ENCODE results near the gene PLP1. TPM values are rescaled to one million over a fixed set of nuclear protein-coding genes. Genes with fewer than 3 reads are reported as not detected.

The PLP1 gene
- total RNA-seq, 2 donors from 2014 or later: 2.9 to 77.5 TPM

- no peak overlapping the region for H3K4me3 ChIP-seq
- intact Hi-C loops (cut with DNase I): no loop called here
- TF ChIP-seq POLR2AphosphoS5 (IDR thresholded peaks at IDR 0.05) (no peak), POLR2A (IDR thresholded peaks at IDR 0.05) (no peak), CTCF (IDR thresholded peaks at IDR 0.05) (no peak)
Observed at GRCh38 chrX:103741879-103742278, 34.8 kb upstream of the PLP1 start.

GRCh38 chrX:103742339-103742738 is 34.3 kb upstream of the PLP1 start:
- Histone ChIP-seq H3K9me3 (no peaks in the 10 kb centered on the region), H3K36me3 (no peaks in the 10 kb centered on the region), H3K27me3 (replicated peaks; ENCODE audit: insufficient read depth) (no peaks in the 10 kb centered on the region), H3K4me3 (no peak overlapping the region), H3K27ac (no peak overlapping the region), H3K4me1 (replicated peaks) (no peaks in the 10 kb centered on the region)
- no peak for TF ChIP-seq POLR2A (IDR thresholded peaks at IDR 0.05)
- no peak for TF ChIP-seq POLR2AphosphoS5 (IDR thresholded peaks at IDR 0.05)
- no peak for TF ChIP-seq CTCF (IDR thresholded peaks at IDR 0.05)
- 73% methylated on average over 6 of the region's 6 CpGs for WGBS
- intact Hi-C loops (cut with DNase I): no loop called here
- DNase-seq (ENCODE audit: low spot score): no peak

More at GRCh38 chrX:103741879-103742278, 34.8 kb upstream of the PLP1 start:
- Histone ChIP-seq H3K36me3 (no peaks in the 10 kb centered on the region), H3K9me3 (no peaks in the 10 kb centered on the region), H3K27me3 (replicated peaks; ENCODE audit: insufficient read depth) (no peaks in the 10 kb centered on the region), H3K4me1 (replicated peaks) (no peaks in the 10 kb centered on the region), H3K27ac (no peak overlapping the region)
- DNase-seq (ENCODE audit: low spot score): no peak
- 91% methylated on average over 1 of the region's 1 CpG for WGBS

DNA sequence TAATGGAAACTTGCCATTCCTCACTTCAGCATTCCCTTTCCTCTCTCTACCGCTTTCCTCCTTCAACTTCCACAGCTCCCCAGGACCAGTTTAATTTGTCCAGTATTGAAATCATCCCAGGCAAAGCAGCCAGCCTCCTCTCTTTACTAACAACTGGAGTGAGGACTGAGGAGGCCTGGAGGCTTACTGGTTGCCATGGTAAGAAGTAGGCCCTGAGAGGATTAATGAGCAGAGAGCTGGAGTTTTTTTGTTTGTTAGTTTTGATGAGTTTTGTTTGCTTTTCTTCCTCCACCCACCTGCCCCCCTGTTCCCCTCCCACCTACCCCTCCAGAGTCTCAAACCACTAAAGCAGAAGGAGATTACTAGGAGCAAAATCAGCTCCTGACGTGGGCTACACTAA is 29.5 kb upstream of the PLP1 start:
- intact Hi-C loops (cut with DNase I): no loop called here
- DNase-seq (ENCODE audit: low spot score): no peak
- no peak for TF ChIP-seq POLR2AphosphoS5 (IDR thresholded peaks at IDR 0.05)
- no peak for TF ChIP-seq CTCF (IDR thresholded peaks at IDR 0.05)
- TF ChIP-seq POLR2A (IDR thresholded peaks at IDR 0.05): no peak
- 89% methylated on average over 2 of the region's 2 CpGs for WGBS
- Histone ChIP-seq H3K9me3 (no peaks in the 10 kb centered on the region), H3K27ac (no peak overlapping the region), H3K4me3 (no peak overlapping the region), H3K4me1 (replicated peaks) (no peaks in the 10 kb centered on the region), H3K27me3 (replicated peaks; ENCODE audit: insufficient read depth) (no peaks in the 10 kb centered on the region), H3K36me3 (no peaks in the 10 kb centered on the region)

DNA sequence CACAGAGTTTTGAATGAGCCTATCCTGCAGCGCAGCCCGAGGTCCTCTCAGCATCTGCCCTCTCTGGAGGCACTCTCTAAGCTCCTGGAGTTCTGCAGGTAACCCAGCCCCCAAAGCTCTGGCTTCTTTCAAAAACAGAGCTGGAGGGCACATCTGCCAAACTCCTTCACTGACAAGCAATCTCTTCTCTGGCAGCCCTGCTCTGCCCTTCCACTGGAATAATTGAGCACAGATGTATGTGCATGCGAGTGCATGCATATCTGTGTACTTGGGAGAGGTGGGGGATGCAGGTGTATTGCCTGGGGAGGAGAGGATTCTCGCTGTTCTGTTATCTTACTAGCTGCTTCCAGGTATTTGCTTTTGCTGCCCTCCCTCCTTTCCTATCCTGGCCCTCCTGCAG is 22.2 kb upstream of the PLP1 start:
- Histone ChIP-seq H3K9me3 (no peaks in the 10 kb centered on the region), H3K27me3 (replicated peaks; ENCODE audit: insufficient read depth) (no peaks in the 10 kb centered on the region), H3K36me3 (no peaks in the 10 kb centered on the region), H3K4me1 (replicated peaks) (no peaks in the 10 kb centered on the region), H3K27ac (no peak overlapping the region), H3K4me3 (no peak overlapping the region)
- intact Hi-C loops (cut with DNase I): no loop called here
- DNase-seq (ENCODE audit: low spot score): no peak
- no peak for TF ChIP-seq CTCF (IDR thresholded peaks at IDR 0.05)
- TF ChIP-seq POLR2A (IDR thresholded peaks at IDR 0.05): no peak
- 72% methylated on average over 4 of the region's 4 CpGs for WGBS

DNA sequence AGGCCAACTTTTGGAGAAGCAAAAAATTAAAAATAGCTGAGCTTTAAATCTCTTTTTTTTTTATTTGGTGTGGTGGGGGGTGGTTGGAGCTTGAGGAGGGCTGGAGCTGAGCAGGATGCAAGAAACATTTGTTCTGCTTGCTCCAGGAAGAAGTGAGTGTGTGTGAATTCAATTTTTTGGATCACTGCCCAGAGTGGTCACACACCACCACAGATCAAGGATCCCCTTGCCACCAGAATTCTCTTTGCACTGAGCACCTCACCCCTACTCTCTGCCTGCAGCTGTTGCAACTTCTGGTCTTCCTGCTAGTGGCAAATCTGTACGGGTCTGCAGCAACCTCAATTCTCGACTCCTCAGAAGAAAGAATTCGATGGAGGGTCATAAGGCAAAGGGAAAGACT is 19.9 kb upstream of the PLP1 start:
- WGBS: 75% methylated on average over 3 of the region's 3 CpGs
- intact Hi-C loops (cut with DNase I): no loop called here

More for the DNA sequence above, 19.9 kb upstream of the PLP1 start:
- Histone ChIP-seq H3K4me3 (no peak overlapping the region), H3K9me3 (no peaks in the 10 kb centered on the region), H3K4me1 (replicated peaks) (no peaks in the 10 kb centered on the region), H3K27me3 (replicated peaks; ENCODE audit: insufficient read depth) (no peaks in the 10 kb centered on the region), H3K36me3 (no peaks in the 10 kb centered on the region), H3K27ac (no peak overlapping the region)
- TF ChIP-seq CTCF (IDR thresholded peaks at IDR 0.05) (no peak), POLR2AphosphoS5 (IDR thresholded peaks at IDR 0.05) (no peak), POLR2A (IDR thresholded peaks at IDR 0.05) (no peak)
- no peak for DNase-seq (ENCODE audit: low spot score)

All from prostate gland (tissue), 2 donors.